ENCODE measurements around the gene DDR2.
"Not testable (repeated sequence)": the region's sequence is repeated elsewhere in the genome, so short reads cannot be mapped to it uniquely, and the experiment has no call there.

Gene DDR2

DNA sequence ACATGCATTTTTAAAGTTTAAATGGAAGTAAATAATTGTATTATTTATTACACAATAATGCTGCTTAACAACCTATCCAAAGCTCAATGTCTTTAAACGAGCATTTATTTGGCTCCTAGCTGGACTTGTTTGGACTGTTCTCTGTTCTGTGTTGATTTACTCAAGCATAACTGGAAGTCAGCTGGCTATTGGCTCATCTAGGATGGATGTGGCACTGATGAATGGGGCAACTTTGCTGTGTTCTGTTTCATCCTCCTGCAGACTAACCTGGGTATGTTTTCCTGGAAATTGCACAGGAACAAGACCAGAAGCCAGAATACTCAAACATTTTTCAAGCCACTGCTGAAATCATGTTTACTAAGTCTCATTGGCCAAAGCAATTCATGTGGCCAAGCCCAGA lies 87.4 kb downstream of the DDR2 start:
- in situ Hi-C loops (cut with MboI; ENCODE audit: low sequenced_read_pairs): no loop called here

DNA sequence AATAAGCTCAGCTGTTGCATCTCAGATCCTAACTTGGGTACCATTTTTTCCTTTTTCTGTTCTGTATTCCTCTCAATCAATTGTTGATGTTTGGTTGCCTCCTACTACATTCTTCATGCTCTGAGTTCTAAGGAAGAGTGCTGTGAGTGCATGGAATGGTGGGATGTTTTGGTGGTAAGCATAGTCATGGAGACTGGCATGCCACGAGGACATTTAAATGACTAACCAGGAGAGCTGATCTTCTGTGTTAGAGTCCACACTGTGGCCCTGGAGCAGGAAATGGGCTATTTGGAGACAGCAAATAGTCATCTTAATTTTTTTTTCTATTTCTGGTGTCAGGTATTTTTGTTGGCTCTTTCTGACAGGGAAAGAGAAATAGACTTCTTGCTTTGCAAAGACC lies 88.7 kb downstream of the DDR2 start:
- in situ Hi-C loops (cut with MboI; ENCODE audit: low sequenced_read_pairs): no loop called here

DNA sequence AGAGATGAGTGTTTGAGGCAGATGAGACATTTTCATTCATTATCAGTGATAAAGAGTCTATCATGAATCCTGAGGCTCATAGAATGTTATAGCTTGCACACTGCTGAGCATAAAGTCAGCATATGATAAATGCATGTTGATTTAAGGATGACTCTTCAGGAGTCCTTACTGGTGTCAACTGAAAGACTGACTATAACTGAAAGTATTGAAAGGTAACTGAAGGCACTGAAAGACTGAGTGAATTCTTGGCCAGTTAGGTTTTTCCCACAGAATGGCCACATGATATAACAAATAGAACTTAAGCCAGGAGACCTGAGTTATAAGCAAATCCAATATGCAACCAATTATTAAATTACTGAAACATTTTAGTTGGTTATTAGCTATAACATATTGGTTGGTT lies 89.2 kb downstream of the DDR2 start:
- in situ Hi-C loops (cut with MboI; ENCODE audit: low sequenced_read_pairs): no loop called here

DNA sequence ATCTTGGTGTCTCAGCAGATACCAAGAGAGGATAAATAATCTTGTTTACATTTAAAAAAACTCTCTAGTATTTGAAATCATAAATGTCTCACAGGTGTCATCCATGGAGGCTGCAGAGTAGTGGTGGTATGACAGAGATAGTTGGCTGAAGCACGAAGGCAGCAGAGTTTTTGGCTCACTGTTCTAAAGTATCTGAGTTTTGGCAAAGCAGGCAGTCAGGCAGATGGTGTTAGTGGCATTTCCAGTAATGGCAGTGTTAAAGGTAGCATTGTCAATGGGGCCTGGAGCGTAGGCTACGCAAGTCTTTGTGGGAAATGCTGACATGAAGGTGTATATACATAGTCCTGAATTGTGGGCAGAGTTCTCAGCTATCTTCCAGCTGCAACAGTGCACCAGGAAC lies 89.8 kb downstream of the DDR2 start:
- in situ Hi-C loops (cut with MboI; ENCODE audit: low sequenced_read_pairs): no loop called here

DNA sequence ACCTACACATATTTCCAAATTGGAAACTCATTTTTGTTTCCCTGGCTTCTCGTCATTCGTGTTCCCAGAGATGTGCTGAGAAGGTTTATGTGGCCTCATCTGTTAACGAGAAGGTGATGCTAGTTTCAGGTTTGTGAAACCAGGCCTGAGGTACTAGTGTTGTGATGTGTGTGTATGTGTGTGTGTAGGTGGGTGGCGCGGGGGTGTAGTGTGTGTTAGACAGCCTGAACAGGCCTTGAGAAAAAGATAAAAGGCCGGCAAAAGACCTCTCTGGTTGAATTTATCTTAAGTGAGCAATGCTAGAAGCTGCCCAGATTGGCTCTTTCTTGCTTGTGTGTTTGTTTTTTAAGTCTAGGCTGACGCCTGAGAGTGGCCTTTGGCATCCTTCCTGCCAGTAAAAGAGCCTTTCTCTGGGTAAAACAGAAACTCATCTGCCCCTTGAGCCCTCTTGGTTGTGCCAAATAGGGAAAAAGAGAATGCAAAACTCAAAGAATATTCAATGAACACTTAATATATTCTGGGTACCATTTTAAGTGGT lies 92.4 kb downstream of the DDR2 start:
- in situ Hi-C loops (cut with MboI; ENCODE audit: low sequenced_read_pairs): no loop called here

DNA sequence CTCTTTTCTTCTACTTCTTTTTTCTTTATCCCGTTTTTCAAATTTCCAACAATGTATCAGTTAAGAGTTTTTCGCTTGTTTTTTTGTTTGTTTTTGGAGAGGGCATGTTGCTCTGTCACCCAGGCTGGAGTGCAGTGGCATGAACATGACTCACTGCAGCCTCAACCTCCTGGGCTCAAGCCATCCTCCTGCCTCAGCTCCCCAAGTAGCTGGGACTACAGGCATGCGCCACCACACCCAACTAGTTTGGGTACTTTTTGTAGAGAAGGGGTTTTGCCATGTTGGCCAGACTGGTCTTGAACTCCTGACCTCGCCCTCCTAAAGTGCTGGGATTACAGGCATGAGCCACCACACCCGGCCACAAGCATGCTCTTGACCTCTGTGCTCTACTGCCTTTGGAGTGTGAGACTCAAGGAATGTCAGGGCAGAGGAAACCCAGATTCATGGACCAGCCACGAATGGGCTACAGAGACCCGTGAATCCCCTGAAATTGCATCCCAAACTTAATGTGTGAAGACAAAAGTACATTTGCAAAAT lies 93.1 kb downstream of the DDR2 start:
- in situ Hi-C loops (cut with MboI; ENCODE audit: low sequenced_read_pairs): no loop called here

DNA sequence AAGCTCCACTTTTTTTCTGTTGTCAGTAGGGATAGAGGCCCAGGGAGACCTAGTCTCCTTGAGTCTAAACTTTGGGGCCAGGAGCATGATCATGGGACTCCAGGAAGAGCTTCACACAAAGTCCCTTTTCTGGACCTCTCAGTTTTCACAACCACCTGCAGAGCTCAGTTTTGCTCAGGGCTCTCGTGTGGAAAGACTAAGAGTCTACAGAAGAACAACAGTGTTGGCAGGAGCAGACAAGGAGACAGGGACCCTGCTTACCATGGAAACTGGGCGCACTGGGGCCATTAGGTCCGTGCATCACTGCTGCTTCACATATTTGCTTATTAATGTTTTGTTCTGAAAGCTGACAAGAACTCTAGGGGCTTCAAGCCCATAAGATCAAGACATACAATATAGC lies 94.3 kb downstream of the DDR2 start:
- in situ Hi-C loops (cut with MboI; ENCODE audit: low sequenced_read_pairs): no loop called here

DNA sequence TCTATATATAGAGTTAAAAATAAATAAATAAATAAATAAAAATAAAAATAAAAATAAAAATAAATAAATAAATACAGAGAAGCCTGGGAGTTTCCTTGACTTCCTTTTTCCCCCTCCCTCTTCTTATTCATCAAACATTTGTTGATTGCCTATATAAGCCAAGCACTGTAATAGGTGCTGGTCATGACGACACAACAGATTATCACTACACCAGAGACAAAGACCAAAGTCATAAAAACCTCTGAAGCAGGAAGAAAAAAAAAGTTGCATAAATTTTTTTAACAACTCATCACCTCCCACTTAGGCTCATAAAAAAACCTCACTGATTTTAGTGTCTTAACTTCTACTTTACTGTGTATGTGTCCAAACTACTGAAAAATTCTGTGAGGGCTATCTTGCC lies 95.2 kb downstream of the DDR2 start:
- in situ Hi-C loops (cut with MboI; ENCODE audit: low sequenced_read_pairs): not testable (repeated sequence)

DNA sequence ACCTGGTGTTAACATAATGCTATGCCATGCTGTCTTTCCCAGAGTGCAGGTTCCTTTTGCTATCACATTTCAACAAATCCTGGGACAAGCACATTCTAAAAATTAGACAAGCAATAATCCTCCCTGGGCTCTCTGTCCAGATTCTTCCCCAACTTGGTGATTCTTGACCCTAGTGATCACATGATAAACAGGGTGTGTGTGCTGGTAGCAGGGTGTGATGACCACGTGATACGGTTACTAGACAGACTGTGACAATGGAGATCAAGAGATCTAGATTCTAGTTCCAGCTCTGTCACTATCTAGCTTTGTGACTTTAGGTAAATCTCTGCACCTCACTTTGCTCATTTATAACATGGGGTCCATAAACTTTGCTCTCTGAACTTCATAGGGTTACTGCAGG lies 96.3 kb downstream of the DDR2 start:
- in situ Hi-C loops (cut with MboI; ENCODE audit: low sequenced_read_pairs): no loop called here

DNA sequence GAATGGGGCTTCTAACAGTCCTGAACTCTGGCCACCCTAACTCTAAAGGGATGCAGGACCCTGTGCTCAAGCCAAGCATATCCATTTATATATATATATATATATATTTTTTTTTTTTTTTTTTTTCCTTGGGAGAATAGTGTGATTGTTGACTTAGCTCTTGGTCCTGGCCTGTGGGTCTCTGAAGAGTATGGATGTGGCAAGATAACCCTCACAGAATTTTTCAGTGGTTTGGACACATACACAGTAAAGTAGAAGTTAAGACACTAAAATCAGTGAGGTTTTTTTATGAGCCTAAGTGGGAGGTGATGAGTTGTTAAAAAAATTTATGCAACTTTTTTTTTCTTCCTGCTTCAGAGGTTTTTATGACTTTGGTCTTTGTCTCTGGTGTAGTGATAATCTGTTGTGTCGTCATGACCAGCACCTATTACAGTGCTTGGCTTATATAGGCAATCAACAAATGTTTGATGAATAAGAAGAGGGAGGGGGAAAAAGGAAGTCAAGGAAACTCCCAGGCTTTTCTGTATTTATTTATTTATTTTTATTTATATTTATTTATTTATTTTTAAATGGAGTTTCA lies 97.0 kb downstream of the DDR2 start:
- in situ Hi-C loops (cut with MboI; ENCODE audit: low sequenced_read_pairs): not testable (repeated sequence)

DNA sequence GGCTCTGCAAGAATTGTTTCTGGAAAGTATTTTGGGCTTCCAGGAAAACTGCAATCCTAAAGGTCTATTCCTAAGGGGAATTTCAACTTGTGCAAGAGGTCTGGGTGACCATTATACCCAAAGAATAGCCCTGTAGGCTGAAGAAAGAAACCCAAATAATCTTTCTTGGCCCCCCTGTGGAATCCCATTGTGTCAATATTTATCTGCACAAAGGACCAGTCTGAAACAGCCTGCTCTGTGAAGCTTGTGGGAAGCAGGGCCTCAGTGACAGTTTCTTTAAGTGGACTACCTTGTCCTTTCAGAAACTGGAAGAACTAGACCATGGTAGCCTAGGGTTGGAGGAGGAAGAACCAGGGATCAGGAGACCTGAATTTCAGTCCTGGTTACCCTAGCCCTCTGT lies 99.8 kb downstream of the DDR2 start:
- in situ Hi-C loops (cut with MboI; ENCODE audit: low sequenced_read_pairs): no loop called here

DNA sequence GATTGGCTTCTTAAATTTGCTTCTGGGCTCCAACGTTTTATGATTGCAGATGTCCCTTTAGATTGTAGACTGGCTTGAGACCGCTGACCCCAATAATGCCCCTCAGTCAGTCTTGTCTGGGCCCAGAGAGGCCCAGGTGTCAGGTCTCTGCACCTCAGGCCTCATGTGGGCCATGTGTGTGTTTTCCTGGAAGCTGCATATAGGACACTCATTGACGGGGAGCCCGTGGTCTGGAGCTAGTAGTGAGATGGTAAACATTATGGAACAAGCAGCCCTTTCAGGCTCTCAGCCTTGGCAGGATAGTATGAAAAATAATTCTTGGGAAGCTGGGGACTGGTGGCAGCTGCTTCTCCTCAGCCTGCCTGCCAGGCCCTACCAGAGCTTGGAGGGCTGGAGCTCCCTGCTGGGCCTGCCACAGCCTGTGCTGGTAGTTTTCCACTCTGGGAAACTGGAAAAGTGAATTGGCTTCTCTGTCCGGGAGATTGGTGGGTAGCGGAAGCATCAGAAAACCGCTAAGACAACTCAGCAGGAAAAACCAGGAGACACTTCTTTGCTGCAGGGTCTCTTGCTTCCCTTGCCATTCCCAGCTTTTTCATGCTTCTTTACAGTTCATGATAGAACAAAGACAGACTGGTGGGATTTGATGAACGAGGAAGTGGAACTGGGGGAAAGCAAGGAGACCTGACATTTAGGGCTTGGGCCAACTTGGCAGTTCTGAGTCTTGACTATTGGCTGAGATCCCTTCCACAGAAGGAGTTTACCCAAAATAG lies 100.5 kb downstream of the DDR2 start:
- in situ Hi-C loops (cut with MboI; ENCODE audit: low sequenced_read_pairs): no loop called here

DNA sequence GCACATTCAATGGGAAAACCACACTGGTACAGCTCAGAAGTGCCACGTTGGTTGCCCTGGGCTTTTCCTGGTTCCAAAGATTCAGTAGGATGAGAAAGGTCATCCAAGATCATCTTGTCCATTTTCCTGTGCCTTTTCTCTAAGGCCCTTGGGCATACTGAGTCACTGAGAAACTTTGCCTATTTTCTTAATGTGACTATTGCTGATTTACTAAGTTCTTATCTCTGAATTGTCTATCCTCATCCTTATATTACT lies 101.0 kb downstream of the DDR2 start:
- in situ Hi-C loops (cut with MboI; ENCODE audit: low sequenced_read_pairs): no loop called here

DNA sequence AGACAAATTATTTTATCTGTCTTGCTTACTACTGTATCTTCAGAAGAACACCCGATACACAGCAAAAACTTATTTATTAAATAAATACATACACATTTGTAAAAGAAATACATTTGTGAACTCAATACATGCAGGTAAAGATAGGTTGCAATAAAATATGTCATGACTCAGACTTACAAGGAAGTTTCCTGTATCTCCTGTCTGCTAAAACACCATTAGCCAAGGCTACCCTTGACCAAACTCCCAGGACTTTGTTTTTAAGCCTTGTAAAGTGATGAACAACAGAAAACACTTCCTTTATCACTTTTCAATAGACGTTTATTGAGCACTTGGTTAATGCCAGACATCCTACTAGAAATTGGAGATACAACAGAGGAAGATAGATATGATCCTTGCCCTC lies 101.8 kb downstream of the DDR2 start:
- in situ Hi-C loops (cut with MboI; ENCODE audit: low sequenced_read_pairs): no loop called here

DNA sequence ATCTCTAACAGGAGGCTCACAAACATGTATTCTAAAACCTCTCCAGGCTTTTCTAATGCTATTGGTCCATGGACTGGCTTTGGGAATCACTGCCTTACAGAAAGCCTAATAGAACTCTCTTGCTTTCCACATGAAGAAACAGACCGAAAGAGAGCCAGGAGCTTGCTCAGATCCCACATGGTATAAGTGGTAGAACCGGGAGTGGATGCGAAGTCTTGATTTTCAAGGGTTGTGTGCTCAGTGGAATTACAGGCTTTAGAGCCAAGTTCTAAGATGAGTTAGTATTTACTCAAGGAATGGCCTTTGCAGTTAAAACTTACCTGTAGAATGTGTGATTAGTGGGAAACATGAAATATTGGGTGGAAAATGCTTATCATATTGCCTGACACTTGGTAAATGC lies 103.9 kb downstream of the DDR2 start:
- in situ Hi-C loops (cut with MboI; ENCODE audit: low sequenced_read_pairs): no loop called here

DNA sequence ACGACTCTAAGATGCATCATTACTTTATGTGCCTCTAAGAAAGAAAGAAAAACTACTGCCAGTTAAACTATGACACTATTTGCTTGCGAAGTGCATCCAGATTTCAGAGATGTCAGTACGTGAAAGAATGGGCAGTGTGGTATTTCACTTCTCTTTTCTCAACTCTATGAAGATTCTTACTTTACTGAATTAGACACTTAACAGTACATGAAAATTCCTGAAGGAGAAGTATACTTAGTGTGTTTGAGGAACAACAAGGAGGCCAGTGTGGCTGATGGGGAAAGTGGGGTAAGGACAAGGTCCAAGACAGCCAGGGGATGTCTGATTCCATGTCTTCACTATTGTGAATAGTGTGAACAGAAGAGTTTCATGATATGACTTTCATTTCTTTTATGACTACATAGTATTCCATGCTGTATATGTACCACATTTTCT lies 104.4 kb downstream of the DDR2 start:
- in situ Hi-C loops (cut with MboI; ENCODE audit: low sequenced_read_pairs): no loop called here

DNA sequence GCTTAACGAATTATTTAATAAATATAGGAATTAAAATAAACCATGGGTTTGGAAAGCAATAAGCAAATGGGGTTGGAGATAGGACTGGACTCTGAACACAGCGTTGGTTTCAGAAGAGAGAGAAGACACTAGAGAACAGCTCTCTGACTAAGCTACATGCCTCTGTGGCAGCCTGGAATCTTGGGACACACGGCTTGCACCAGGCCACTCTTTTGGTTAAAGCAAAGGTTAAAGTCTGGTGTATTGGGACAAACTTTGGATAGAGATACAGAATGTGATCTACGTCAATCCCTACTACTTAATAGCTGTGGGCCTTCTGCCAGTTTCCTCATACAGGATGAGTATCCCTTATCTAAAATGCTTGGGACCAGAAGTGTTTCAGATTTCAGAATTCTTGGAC lies 108.5 kb downstream of the DDR2 start:
- in situ Hi-C loops (cut with MboI; ENCODE audit: low sequenced_read_pairs): no loop called here

DNA sequence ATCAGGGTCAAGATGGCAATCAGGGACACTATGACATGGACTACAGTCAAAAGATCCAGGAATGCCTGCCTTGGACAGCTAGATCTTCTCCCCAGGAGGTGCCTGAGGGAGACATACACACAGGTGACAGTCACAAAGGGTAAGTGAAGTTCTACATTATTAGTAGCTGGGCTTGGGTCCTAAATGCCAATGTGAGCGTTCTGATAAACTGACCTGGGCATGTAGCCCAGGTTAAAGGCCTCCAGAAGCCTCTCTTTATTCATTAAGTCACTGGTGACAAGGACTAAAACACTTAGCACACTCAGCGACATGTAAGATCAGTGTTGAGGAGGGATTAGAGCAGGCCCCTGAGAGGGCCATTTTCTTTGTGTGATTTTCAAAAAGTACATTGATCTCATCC lies 109.3 kb downstream of the DDR2 start:
- in situ Hi-C loops (cut with MboI; ENCODE audit: low sequenced_read_pairs): no loop called here

DNA sequence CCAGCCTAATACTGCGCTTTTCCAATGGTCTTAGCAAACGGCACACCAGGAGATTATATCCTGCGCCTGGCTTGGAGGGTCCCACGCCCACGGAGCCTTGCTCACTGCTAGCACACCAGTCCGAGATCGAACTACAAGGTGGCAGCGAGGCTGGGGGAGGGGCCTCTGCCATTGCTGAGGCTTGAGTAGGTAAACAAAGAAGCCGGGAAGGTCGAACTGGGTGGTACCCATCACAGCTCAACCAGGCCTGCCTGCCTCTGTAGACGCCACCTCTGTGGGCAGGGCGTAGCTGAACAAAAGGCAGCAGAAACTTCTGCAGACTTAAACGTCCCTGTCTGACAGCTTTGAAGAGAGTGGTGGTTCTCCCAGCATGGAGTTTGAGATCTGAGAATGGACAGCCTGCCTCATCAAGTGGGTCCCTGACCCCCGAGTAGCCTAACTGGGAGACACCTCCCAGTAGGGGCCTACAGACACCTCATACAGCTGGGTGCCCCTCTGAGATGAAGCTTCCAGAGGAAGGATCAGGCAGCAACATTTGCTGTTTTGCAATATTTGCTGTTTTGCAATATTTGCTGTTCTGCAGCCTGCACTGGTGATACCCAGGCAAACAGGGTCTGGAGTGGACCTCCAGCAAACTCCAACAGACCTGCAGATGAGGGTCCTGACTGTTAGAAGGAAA lies 114.1 kb downstream of the DDR2 start:
- in situ Hi-C loops (cut with MboI; ENCODE audit: low sequenced_read_pairs): not testable (repeated sequence)

DNA sequence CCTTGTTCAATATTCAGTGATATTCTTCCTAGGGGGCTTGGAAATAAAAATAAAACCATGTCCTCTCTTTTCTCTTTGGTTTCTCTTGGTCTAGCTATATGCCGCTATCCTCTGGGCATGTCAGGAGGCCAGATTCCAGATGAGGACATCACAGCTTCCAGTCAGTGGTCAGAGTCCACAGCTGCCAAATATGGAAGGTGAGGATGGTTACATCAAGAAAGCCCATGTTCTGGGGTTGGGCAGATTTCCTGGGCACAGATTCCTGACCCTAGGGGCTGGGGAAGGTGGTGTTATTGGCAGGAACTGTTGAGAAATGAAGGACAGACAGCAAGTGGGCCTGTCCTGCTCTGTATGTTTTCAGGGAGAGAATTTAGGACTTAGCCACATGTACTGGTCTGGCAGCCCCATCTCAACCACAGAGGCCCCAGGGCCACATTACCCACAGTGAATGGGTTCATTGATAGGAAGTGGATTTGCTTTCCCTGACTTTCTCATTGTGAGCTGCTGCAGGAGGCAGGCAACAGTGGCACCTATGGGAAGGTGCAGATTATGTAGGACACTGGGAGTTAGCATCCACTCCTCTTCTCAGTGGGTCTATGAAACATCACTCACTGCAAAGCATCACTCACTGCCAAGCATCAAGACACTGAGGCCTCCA lies 120.9 kb downstream of the DDR2 start:
- in situ Hi-C loops (cut with MboI; ENCODE audit: low sequenced_read_pairs): loop anchor here (25.0 kb wide), 1 partner anchor 141 kb away; no protein-coding TSS in a partner anchor

DNA sequence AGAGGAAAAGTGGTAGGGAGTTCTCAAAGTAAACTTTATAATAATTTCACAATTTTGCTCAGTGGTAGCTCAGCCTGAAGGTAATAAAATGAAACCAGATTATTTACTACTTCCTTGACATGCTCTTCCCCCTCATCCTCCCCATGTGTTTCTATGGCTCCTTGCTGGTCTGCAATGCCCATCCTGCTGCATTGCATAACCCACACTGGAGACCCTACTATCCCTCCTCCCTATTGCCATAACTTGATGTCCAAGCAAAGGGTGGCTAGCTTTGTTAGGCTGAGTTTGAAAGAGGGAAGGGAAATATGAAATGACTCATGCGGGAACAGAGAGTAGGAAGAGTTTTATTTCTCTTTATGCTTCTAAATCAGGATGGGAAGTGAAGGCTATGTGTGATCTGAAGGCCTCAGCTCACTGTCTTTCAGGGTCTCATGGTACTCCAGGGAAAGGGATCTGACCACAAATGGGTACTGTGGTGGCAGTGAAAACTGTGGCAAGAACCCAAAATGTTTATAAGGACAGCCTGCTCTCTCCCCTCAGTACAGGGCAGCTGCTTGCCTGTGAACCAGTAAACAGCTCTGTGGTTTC lies 121.8 kb downstream of the DDR2 start:
- in situ Hi-C loops (cut with MboI; ENCODE audit: low sequenced_read_pairs): loop anchor here (25.0 kb wide), 1 partner anchor 142 kb away; no protein-coding TSS in a partner anchor
